IPS DF 6.9 (cell line): ENCODE measurements around the gene ITGB6.
"Not testable (repeated sequence)": the region's sequence is repeated elsewhere in the genome, so short reads cannot be mapped to it uniquely, and the experiment has no call there.

Experiments
- DNase-seq: peaks from one replicate; pipeline ENCODE4 v3.0.0-alpha.2; 2013; ENCODE audit warnings: low read depth, low spot score
- H3K27ac ChIP-seq: one replicate; pipeline ENCODE4 v1.5.1; 2013; ENCODE audit warnings: low read length, control low read depth
- H3K27me3 ChIP-seq: 2 replicates; pipeline ENCODE4 v1.6.1; 2013; ENCODE audit warnings: mild to moderate bottlenecking, low read length; ENCODE audit not compliant: control insufficient read depth, insufficient read depth
- H3K36me3 ChIP-seq: 2 replicates; pipeline ENCODE4 v1.6.1; 2013; ENCODE audit warnings: low read length; ENCODE audit not compliant: control insufficient read depth, insufficient read depth
- H3K4me1 ChIP-seq: 2 replicates; pipeline ENCODE4 v1.6.1; 2013; ENCODE audit warnings: low read length; ENCODE audit not compliant: control insufficient read depth, insufficient read depth
- H3K4me3 ChIP-seq: 2 replicates; pipeline ENCODE4 v1.5.1; 2013; ENCODE audit warnings: mild to moderate bottlenecking, low read length
- H3K9me3 ChIP-seq: 2 replicates; pipeline ENCODE4 v1.6.1; 2013; ENCODE audit warnings: low read length, inconsistent platforms; ENCODE audit not compliant: control insufficient read depth, insufficient read depth
- WGBS: extraction: QIAGEN DNeasy Blood & Tissue Kit; methylation state at CpG from one replicate; pipeline ENCODE4 v1.1.7; 2013; ENCODE audit warnings: mixed read lengths, missing lambda C conversion rate; ENCODE audit not compliant: insufficient read length, insufficient coverage; 5-methylcytosine and 5-hydroxymethylcytosine counted together

The ITGB6 gene

DNA sequence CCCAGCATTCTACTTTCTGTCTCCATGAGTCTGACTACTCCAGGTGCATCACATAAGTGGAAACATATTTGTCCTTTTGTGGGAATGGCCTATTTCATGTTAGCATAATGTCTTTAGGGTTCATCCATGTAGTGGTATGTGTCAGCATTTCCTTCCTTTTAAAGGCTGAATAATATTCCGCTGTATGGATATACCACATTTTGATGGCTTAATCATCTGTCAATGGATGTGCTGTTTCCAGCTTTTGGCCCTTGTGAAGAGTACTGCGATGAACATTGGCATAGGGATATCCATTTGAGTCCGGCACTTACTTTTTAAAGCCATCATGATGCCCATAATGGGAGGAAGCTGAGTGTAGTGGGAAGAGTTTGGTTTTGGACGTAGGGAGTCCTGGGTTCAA lies 6.4 kb upstream of the ITGB6 start:
- no peaks in the 10 kb centered on the region for H3K36me3 ChIP-seq
- H3K4me3 ChIP-seq = no peak overlapping the region
- H3K4me1 ChIP-seq = no peaks in the 10 kb centered on the region
- DNase-seq = no peak
- no CpG with 5 or more reads among the region's 4 CpGs for WGBS
- no peaks in the 10 kb centered on the region for H3K27me3 ChIP-seq
- H3K9me3 ChIP-seq = no peaks in the 10 kb centered on the region
- H3K27ac ChIP-seq = no peak overlapping the region

DNA sequence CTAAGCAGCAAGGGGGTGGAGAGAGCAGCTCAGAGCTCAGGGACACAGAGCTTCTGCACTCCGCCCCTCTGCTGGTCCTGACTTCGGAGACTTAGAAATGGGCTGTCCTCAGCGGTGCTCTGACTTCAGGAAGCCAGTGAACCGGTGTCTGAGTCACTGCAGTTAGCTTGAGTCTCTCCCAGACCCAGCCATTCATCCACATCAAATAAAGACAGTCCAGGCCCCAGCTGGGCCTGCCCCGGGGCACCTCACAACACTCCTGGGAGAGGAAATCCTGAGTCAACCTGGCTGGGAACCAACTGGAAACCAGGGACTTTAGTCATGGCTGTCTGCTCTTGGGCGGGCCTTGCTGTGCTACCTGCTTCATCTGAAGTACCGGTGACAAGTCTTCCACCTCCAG lies 5.4 kb upstream of the ITGB6 start:
- Histone ChIP-seq H3K36me3 (no peaks in the 10 kb centered on the region), H3K27ac (no peak overlapping the region), H3K9me3 (no peaks in the 10 kb centered on the region), H3K4me1 (no peaks in the 10 kb centered on the region), H3K27me3 (no peaks in the 10 kb centered on the region), H3K4me3 (no peak overlapping the region)
- no CpG with 5 or more reads among the region's 7 CpGs for WGBS
- no peak for DNase-seq

DNA sequence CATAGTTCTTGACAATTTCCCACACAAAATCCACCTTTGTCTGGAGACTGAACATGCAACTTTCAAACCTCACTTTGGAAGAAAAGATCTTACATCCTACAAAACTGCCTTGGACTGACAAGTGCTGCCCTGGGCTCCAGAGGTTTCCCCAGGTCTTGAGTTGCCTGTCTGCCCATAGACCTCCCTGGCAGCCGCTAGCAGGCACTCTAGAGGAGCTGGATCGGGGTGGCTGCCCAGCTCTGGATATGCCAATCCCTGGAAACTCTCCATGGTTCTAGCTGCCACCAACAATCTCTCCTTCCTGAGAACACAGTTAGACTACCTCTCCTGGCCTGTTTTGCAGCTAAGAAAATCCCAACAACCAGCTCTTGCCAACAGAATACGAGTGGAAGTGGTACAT lies 3.4 kb upstream of the ITGB6 start:
- Histone ChIP-seq H3K4me1 (no peaks in the 10 kb centered on the region), H3K4me3 (no peak overlapping the region), H3K36me3 (no peaks in the 10 kb centered on the region), H3K9me3 (no peaks in the 10 kb centered on the region), H3K27ac (no peak overlapping the region), H3K27me3 (no peaks in the 10 kb centered on the region)
- no peak for DNase-seq
- WGBS = no CpG with 5 or more reads among the region's 3 CpGs

DNA sequence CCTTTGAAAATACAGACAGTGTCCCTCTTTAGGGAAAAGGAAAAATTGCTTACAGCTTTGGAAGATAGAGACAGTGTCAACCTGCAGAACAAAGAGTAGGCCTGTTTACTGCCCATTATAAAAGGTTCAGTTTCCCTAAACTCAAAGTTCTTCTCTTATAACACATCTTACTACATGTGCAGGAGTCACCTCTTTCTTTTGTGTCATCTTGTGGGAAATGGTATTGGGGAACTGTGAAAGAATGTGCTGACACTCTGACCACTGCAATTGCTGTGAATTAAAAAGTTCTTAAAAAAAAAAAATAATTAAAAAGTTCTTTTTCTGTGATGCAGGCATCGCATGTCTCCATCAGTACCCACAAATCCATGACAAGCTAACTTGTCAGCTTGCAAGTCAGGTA lies 2.9 kb upstream of the ITGB6 start:
- no peak for DNase-seq
- Histone ChIP-seq H3K9me3 (no peaks in the 10 kb centered on the region), H3K4me3 (no peak overlapping the region), H3K4me1 (no peaks in the 10 kb centered on the region), H3K27me3 (no peaks in the 10 kb centered on the region), H3K36me3 (no peaks in the 10 kb centered on the region), H3K27ac (no peak overlapping the region)
- no CpG with 5 or more reads among the region's 1 CpG for WGBS

DNA sequence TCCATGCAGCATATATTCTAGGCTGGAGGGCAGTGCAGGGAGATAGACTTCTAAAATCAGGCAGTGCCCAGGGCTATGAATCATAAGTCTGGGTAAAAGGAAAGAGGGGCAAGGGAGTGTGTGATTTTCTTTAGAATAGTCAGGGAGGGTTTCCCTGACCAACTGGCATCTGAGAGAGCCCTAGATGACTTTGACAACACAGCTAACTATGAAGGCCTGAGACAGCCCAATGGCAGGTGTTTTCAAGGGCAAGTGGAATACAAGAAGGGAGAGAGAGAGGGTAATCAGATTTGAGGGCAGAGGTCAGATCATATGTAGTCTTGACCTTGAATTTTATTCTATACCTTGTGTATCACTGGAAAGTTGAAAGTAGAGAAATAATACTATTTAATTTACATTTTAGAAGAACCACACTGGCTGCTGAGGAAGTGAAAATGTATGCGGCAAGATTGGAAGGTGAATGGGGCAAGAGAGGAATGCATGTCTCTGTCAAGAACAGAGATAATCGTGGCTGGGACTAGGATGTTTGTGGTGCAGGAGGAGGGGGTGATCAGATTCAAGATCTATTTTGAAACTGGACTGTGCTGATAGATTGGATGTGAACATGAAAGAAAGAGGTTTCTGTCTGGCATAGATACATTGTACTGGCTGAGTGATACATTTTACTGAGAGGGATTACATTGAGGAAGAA lies 1.9 kb upstream of the ITGB6 start:
- no peaks in the 10 kb centered on the region for H3K4me1 ChIP-seq
- no CpG with 5 or more reads among the region's 2 CpGs for WGBS

DNA sequence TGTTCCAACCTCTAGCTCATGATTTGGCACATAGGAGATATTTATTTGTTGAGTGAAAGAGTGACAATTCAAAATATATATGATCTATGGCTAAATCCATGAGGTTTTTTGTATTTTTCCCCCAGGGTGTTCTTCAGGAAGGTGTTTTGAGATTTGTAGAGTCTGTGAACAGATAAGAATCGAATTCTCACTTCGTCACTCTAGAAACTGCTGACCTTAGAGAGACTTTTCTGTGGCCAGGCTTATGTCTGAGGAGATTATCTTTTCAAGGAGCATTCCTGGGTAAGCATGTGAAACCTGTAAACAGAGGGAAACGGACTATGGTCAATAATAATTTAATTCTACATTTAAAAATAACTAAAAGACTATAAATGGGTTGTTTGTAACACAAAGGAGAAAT lies 849 bp upstream of the ITGB6 start:
- no peak for DNase-seq
- H3K4me1 ChIP-seq = no peaks in the 10 kb centered on the region
- H3K27ac ChIP-seq = no peak overlapping the region
- H3K36me3 ChIP-seq = no peaks in the 10 kb centered on the region
- no peaks in the 10 kb centered on the region for H3K9me3 ChIP-seq
- no CpG with 5 or more reads among the region's 3 CpGs for WGBS
- H3K4me3 ChIP-seq = no peak overlapping the region
- H3K27me3 ChIP-seq = no peaks in the 10 kb centered on the region

More for the DNA sequence above, 1.9 kb upstream of the ITGB6 start:
- H3K9me3 ChIP-seq = no peaks in the 10 kb centered on the region
- no peaks in the 10 kb centered on the region for H3K36me3 ChIP-seq
- no peak overlapping the region for H3K27ac ChIP-seq
- no peaks in the 10 kb centered on the region for H3K27me3 ChIP-seq
- DNase-seq = no peak
- no peak overlapping the region for H3K4me3 ChIP-seq

DNA sequence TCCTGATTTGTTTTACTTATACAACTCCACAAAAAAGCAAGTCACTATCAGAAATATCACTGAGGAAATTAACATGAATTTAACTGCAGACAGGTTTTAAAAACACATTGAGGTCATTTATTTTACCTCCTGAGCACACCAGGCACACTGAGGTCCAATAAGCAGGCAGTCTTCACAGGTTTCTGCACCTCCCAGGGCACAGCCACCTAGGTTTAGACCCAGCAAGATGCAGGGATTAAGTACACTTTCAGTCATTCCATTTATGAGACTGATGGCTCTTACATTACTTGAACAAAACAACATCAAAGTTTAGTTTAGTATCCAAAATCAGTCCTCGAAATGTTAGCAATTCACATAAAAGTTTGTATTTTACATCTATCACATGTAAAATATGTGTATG lies 1.0 kb downstream of the ITGB6 start:
- Histone ChIP-seq H3K9me3 (no peaks in the 10 kb centered on the region), H3K27me3 (no peaks in the 10 kb centered on the region), H3K36me3 (no peaks in the 10 kb centered on the region), H3K27ac (no peak overlapping the region), H3K4me1 (no peaks in the 10 kb centered on the region), H3K4me3 (no peak overlapping the region)
- DNase-seq = no peak
- no CpG with 5 or more reads among the region's 1 CpG for WGBS

DNA sequence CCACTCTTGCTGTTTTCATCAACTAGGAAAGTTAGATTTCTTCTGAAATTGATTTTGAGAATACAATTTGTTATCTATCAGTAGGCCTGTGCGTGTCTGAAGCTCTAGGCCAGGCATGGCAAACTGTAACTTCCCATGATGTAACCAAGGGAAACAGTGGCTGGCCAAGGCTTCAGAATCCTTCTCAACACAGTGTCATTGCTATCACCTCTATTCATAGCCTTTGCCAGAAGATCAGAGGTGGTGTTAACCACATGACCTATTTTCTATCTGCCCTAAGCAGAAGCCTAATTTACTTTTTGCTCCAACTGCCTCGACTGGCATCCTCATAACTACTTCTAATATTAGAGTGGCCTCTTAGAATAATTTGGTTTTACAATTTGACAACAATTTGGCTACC lies 2.5 kb downstream of the ITGB6 start:
- Histone ChIP-seq H3K4me3 (no peak overlapping the region), H3K9me3 (no peaks in the 10 kb centered on the region), H3K27me3 (no peaks in the 10 kb centered on the region), H3K27ac (no peak overlapping the region), H3K36me3 (no peaks in the 10 kb centered on the region), H3K4me1 (no peaks in the 10 kb centered on the region)
- DNase-seq = no peak
- WGBS = no CpG with 5 or more reads among the region's 2 CpGs

DNA sequence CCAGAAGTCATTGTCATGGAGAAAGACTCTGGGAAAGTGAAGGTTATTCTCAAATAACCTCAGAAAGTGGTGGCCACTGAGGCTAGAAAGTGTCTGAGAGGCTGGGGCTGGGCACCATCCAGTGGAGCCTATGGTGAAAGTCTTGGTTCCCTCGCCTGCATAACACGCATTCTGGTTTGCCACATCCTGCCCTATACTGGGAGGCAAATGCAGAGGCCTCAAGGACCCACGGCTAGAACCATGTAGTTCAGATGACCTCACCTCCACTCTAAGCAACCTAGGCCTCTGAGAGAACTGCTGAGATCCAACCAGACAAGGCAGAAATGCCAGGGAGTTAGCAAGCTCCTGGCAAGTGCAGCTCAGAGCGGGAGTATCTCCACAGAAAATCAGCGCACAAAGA lies 5.1 kb downstream of the ITGB6 start:
- Histone ChIP-seq H3K4me1 (no peaks in the 10 kb centered on the region), H3K27me3 (no peaks in the 10 kb centered on the region), H3K27ac (no peak overlapping the region), H3K9me3 (no peaks in the 10 kb centered on the region), H3K36me3 (no peaks in the 10 kb centered on the region), H3K4me3 (no peak overlapping the region)
- DNase-seq = no peak
- WGBS = no CpG with 5 or more reads among the region's 5 CpGs

DNA sequence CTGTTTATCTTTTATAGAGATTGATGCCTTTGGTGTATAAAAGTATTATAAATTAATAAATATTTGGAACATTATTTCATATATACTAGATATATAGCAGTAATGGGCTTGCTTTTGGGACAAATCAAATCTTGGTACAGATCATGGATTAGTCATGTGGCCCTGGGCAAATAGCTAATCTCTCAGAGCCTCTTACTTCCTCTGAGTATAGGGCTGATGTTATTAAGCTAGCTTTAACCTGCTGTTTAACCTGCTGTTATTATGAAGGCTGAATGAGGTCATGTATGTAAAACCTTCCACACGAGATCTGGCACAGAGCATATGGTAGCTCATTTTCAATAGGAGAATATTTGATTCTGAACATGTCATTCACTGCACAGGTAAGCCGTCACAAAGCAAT lies 5.7 kb downstream of the ITGB6 start:
- H3K36me3 ChIP-seq = no peaks in the 10 kb centered on the region
- H3K9me3 ChIP-seq = no peaks in the 10 kb centered on the region
- no peak overlapping the region for H3K27ac ChIP-seq
- no peaks in the 10 kb centered on the region for H3K27me3 ChIP-seq
- DNase-seq = no peak
- no peak overlapping the region for H3K4me3 ChIP-seq
- no peaks in the 10 kb centered on the region for H3K4me1 ChIP-seq
- no CpG with 5 or more reads among the region's 2 CpGs for WGBS

DNA sequence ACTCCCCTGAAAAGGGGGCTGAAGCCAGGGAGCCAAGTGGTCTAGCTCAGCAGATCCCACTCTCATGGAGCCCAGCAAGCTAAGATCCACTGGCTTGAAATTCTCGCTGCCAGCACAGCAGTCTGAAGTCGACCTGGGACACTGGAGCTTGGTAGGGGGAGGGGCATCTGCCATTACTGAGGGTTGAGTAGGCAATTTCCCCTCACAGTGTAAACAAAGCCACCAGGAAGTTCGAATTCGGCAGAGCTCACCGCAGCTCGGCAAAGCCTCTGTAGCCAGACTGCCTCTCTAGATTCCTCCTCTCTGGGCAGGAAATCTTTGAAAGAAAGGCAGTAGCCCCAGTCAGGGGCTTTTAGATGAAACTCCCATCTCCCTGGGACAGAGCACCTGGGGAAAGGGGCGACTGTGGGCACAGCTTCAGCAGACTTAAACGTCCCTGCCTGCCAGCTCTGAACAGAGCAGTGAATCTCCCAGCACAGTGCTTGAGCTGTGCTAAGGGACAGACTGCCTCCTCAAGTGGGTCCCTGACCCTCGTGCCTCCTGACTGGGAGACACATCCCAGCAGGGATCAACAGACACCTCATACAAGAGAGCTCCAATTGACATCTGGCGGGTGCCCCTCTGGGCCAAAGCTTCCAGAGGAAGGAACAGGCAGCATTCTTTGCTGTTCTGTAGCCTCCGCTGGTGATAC lies 18.8 kb downstream of the ITGB6 start:
- not testable (repeated sequence) for H3K36me3 ChIP-seq, H3K4me3 ChIP-seq, H3K27me3 ChIP-seq, H3K27ac ChIP-seq, H3K9me3 ChIP-seq, H3K4me1 ChIP-seq
- DNase-seq = peak; percentile 16
- no CpG with 5 or more reads among the region's 11 CpGs for WGBS
